SK-N-SH (cell line): ENCODE results near the gene TICRR. TPM values are rescaled to one million over a fixed set of nuclear protein-coding genes. Genes with fewer than 3 reads are reported as not detected.

Experiments used
- CTCF ChIA-PET: fragments of 300-600, 350-600 bp; formaldehyde crosslinking; extraction: SDS; loops from one replicate; lab custom pipeline; 2021; lab: Yijun Ruan, JAX
- POLR2A ChIA-PET: fragments of 350-600 bp; sonication (Branson Sonifier 250); formaldehyde crosslinking; extraction: SDS; loops from one replicate; lab custom pipeline; 2020; ENCODE audit warnings: antibody characterized with exemption, inconsistent platforms; lab: Yijun Ruan, JAX
- DNase-seq: peaks from one replicate; pipeline ENCODE4 v3.0.0; 2012
- H2AFZ ChIP-seq: fragments of 200-600 bp; sonication (generic); 2 replicates; pipeline ENCODE4 v1.8.1; 2016; ENCODE audit warnings: antibody characterized with exemption, mild to moderate bottlenecking, low read depth
- H3F3A ChIP-seq: fragments of 200-600 bp; sonication (generic); replicated peaks from 2 replicates; pipeline ENCODE3; 2016; ENCODE audit warnings: antibody characterized with exemption, mild to moderate bottlenecking; ENCODE audit not compliant: insufficient read depth
- H3K27ac ChIP-seq, 2 experiments: fragments of 200-500 bp in 1 of 2; fragments of 200-600 bp in 1 of 2; sonication (Bioruptor generic) in 1 of 2; sonication (generic), shearing (Covaris generic) in 1 of 2; 2 replicates each; pipeline versions ENCODE4 v1.5.1 to v1.6.1; 2014 to 2016; ENCODE audit warnings: low read depth in 2 of 2, inconsistent platforms in 1 of 2, low read length in 1 of 2, mild to moderate bottlenecking in 1 of 2, mixed read lengths in 1 of 2
- H3K27me3 ChIP-seq: fragments of 200-600 bp; sonication (generic), shearing (Covaris generic); 2 replicates; pipeline ENCODE4 v1.6.1; 2016; ENCODE audit warnings: mixed run types; ENCODE audit not compliant: insufficient read depth
- H3K36me3 ChIP-seq, 2 experiments: fragments of 200-500 bp in 1 of 2; fragments of 200-600 bp in 1 of 2; sonication (Bioruptor generic) in 1 of 2; sonication (generic) in 1 of 2; replicated peaks in 1 of 2; 2 replicates each; pipeline versions ENCODE3 to v1.5.1; 2014 to 2016; ENCODE audit warnings: low read length in 1 of 2, mild to moderate bottlenecking in 1 of 2; ENCODE audit not compliant: insufficient read depth in 2 of 2, control insufficient read depth in 1 of 2
- H3K4me1 ChIP-seq, 2 experiments: fragments of 200-500 bp in 1 of 2; fragments of 200-600 bp in 1 of 2; sonication (Bioruptor generic) in 1 of 2; sonication (generic), shearing (Covaris generic) in 1 of 2; 2 replicates each; pipeline versions ENCODE4 v1.5.1 to v1.6.1; 2014 to 2016; ENCODE audit warnings: low read depth in 1 of 2, low read length in 1 of 2, mixed run types in 1 of 2; ENCODE audit not compliant: insufficient read depth in 2 of 2, control insufficient read depth in 1 of 2
- H3K4me2 ChIP-seq: fragments of 200-600 bp; sonication (generic), shearing (Covaris generic); 2 replicates; pipeline ENCODE4 v1.6.1; 2017; ENCODE audit warnings: mixed run types
- H3K4me3 ChIP-seq, 2 experiments: fragments of 200-500 bp in 1 of 2; fragments of 200-600 bp in 1 of 2; sonication (Bioruptor generic) in 1 of 2; sonication (generic), shearing (Covaris generic) in 1 of 2; 2 replicates each; pipeline versions ENCODE4 v1.5.1 to v1.8.1; 2014 to 2016; ENCODE audit warnings: low read depth in 2 of 2, inconsistent platforms in 1 of 2, low read length in 1 of 2, mild to moderate bottlenecking in 1 of 2, mixed read lengths in 1 of 2, moderate library complexity in 1 of 2
- H3K79me2 ChIP-seq: fragments of 200-600 bp; sonication (generic); 2 replicates; pipeline ENCODE4 v1.8.1; 2017; ENCODE audit warnings: mild to moderate bottlenecking; ENCODE audit not compliant: insufficient read depth
- H3K9ac ChIP-seq: fragments of 200-600 bp; sonication (generic); 2 replicates; pipeline ENCODE4 v1.6.1; 2017; ENCODE audit warnings: mixed run types
- H3K9me2 ChIP-seq: fragments of 200-600 bp; sonication (generic); 2 replicates; pipeline ENCODE4 v1.6.1; 2017; ENCODE audit warnings: mixed run types
- H3K9me3 ChIP-seq: fragments of 200-600 bp; sonication (generic); 2 replicates; pipeline ENCODE4 v1.6.1; 2017; ENCODE audit warnings: mixed run types, mild to moderate bottlenecking, moderate library complexity
- H4K20me1 ChIP-seq: fragments of 200-600 bp; sonication (generic); 2 replicates; pipeline ENCODE4 v1.6.1; 2017; ENCODE audit warnings: mild to moderate bottlenecking, mixed run types; ENCODE audit not compliant: insufficient read depth
- CHD2 ChIP-seq: fragments of 150-350 bp; IDR thresholded peaks from 2 replicates; pipeline ENCODE4 v1.6.1; 2018; ENCODE audit warnings: low read length; ENCODE audit not compliant: partially characterized antibody
- ELF1 ChIP-seq: IDR thresholded peaks from 2 replicates; pipeline ENCODE4 v1.4.0; 2012
- EP300 ChIP-seq, 2 experiments: IDR thresholded peaks; 2 replicates each; pipeline versions ENCODE4 v1.4.0 to v1.6.1; 2012; ENCODE audit warnings: borderline replicate concordance in 1 of 2, low read depth in 1 of 2, low read length in 1 of 2
- FOXJ3 ChIP-seq: sonication (generic); formaldehyde crosslinking; IDR thresholded peaks from 2 replicates; pipeline ENCODE4 v1.5.1; 2020; ENCODE audit warnings: mild to moderate bottlenecking, missing genetic modification reagents
- JUND ChIP-seq: IDR thresholded peaks from 2 replicates; pipeline ENCODE4 v1.4.0; 2012
- MAX ChIP-seq: IDR thresholded peaks from 2 replicates; pipeline ENCODE4 v1.4.0; 2012; ENCODE audit warnings: low read depth
- MEF2A ChIP-seq: IDR thresholded peaks from 2 replicates; pipeline ENCODE4 v1.4.0; 2012; ENCODE audit warnings: low read depth, borderline replicate concordance
- MXI1 ChIP-seq: IDR thresholded peaks from 2 replicates; pipeline ENCODE4 v1.6.1; 2012; ENCODE audit warnings: mild to moderate bottlenecking, low read depth, low read length, improper control_type of control experiment
- NRF1 ChIP-seq: IDR thresholded peaks from 2 replicates; pipeline ENCODE4 v1.6.1; 2012; ENCODE audit warnings: low read depth, mild to moderate bottlenecking, low read length
- POLR2AphosphoS5 ChIP-seq: IDR thresholded peaks from 2 replicates; pipeline ENCODE4 v1.6.1; 2012; ENCODE audit warnings: low read depth, low read length
- RCOR1 ChIP-seq: fragments of 150-350 bp; IDR thresholded peaks from 2 replicates; pipeline ENCODE4 v1.6.1; 2017; ENCODE audit warnings: antibody characterized with exemption, low read length
- REST ChIP-seq: IDR thresholded peaks from 2 replicates; pipeline ENCODE4 v1.6.1; 2012; ENCODE audit warnings: mild to moderate bottlenecking, low read depth, low read length, moderate library complexity
- RXRA ChIP-seq: IDR thresholded peaks from 2 replicates; pipeline ENCODE4 v1.4.0; 2012; ENCODE audit warnings: low read depth, mild to moderate bottlenecking, borderline replicate concordance
- TAF1 ChIP-seq: IDR thresholded peaks from 2 replicates; pipeline ENCODE4 v1.6.1; 2012; ENCODE audit warnings: low read depth, mild to moderate bottlenecking, low read length, moderate library complexity, borderline replicate concordance
- TEAD4 ChIP-seq: IDR thresholded peaks from 2 replicates; pipeline ENCODE4 v1.4.0; 2012; ENCODE audit warnings: mild to moderate bottlenecking, borderline replicate concordance; ENCODE audit not compliant: insufficient read depth
- WGBS: methylation state at CpG from one replicate; pipeline ENCODE4 v1.1.6; 2017; ENCODE audit warnings: low lambda C conversion rate; 5-methylcytosine and 5-hydroxymethylcytosine counted together
- polyA plus RNA-seq, 3 experiments: library from polyadenylated mRNA; depleted of rRNA; stranded (reverse); fragments of >200 nt; gene quantifications; 2 replicates each; pipeline ENCODE4 v1.2.3, GENCODE V29; 2012

TICRR gene
- polyA plus RNA-seq, 1 of the 3 experiments (the other 2 are of a cell fraction), result 3.2 TPM

DNA sequence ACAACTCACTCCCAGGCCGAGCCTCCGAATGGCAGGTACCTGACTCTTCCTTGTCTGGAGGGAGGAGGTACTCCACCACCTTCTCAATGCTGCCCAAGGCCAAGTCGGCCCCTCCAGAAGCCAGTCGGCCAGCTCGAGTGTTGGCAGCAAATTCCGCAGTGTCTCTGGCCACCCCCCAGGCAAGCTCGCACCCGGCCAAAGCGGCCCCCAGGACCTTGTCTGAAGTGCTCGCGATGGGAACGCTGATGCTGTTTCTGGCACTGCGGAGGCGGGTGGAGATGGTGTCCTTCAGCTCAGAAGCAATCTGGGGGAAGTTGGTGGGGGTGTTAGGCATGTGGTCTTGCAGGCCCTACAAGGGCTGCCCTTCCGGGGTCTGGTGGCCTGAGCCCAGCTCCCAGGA lies 94.7 kb downstream of the TICRR start:
- Histone ChIP-seq H3K9me3 (no peaks in the 10 kb centered on the region), H3K4me1 (peaks cover 0 to 28% of the 10 kb centered on the region in 2 experiments; a peak in 1 of 4 replicates), H4K20me1 (no peaks in the 10 kb centered on the region)
- 82% methylated on average over 11 of the region's 15 CpGs for WGBS
- no peak for TF ChIP-seq ELF1
- TF ChIP-seq REST, result no peak
- no peak for TF ChIP-seq RXRA
- no peak for TF ChIP-seq MAX
- no peak for TF ChIP-seq NRF1
- TF ChIP-seq EP300 (IDR thresholded peaks at IDR 0.05; ENCODE audit: borderline replicate concordance in 1 of 2, low read depth in 1 of 2, low read length in 1 of 2), result no peak
- TF ChIP-seq FOXJ3 (CRISPR knock-in tag), result no peak
- TF ChIP-seq TAF1, result no peak
- no peak for TF ChIP-seq JUND
- no peak for TF ChIP-seq TEAD4
- no peak for TF ChIP-seq MEF2A
- no peak for TF ChIP-seq POLR2AphosphoS5
- TF ChIP-seq MXI1, result no peak
- no peak for TF ChIP-seq CHD2
- TF ChIP-seq RCOR1, result no peak
- TF ChIP-seq, all 33 proteins: peak for 0
- H3K4me2 ChIP-seq, result no peak overlapping the region
- H3K27ac ChIP-seq, result no peak overlapping the region
- no peaks in the 10 kb centered on the region for H3K79me2 ChIP-seq
- no peaks in the 10 kb centered on the region for H3K36me3 ChIP-seq
- H3K9me2 ChIP-seq, result no peaks in the 10 kb centered on the region
- no peak overlapping the region for H2AFZ ChIP-seq
- H3K9ac ChIP-seq, result no peak overlapping the region
- H3K27me3 ChIP-seq, result no peaks in the 10 kb centered on the region
- CTCF ChIA-PET, result interaction anchor here (5.4 kb wide), 1 partner anchor 22 kb away, joined by 36 read pairs; no protein-coding TSS in a partner anchor
- no peak for DNase-seq
- POLR2A ChIA-PET, result no interaction called here
- peaks cover 2% of the 10 kb centered on the region for H3F3A ChIP-seq
- no peak overlapping the region for H3K4me3 ChIP-seq
